Bone marrow (tissue), 2 donors: Measurements from ENCODE around the gene RAB26.
"Not testable (repeated sequence)": the region's sequence is repeated elsewhere in the genome, so short reads cannot be mapped to it uniquely, and the experiment has no call there.

ENCODE experiments used
- DNase-seq, 2 donors: peaks; one replicate each; lab custom pipeline; 2025; lab: John Stamatoyannopoulos, UW

Gene RAB26, protein sequence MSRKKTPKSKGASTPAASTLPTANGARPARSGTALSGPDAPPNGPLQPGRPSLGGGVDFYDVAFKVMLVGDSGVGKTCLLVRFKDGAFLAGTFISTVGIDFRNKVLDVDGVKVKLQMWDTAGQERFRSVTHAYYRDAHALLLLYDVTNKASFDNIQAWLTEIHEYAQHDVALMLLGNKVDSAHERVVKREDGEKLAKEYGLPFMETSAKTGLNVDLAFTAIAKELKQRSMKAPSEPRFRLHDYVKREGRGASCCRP

GRCh38 chr16:2147981-2148671, at the start of gene RAB26:
Gene RAB26 (plus strand): TSS chr16:2148625. CDS start chr16:2148784, 159 bp downstream.
- DNase-seq: no peak

DNA sequence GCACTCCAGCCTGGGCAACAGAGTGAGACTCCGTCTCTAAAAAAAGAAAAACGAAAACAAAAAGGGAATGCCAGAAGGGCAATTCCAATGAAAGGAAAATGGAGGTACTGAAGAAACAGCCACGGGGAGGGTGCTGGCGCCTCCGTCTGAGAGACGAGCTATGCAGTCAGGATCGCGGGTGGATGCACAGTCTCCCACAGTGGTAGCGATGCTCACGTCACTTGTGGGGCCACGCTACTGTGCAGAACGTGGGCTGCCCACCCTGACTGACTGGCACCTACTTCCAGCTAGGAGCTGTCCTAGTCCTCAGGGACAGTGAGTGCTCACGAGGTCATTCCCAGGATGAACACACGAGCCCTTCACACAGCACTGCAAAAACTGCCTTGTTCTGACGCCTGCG, 46.8 kb upstream of the RAB26 start:
- DNase-seq: not testable (repeated sequence)

GRCh38 chr16:2102471-2102870, 46.0 kb upstream of the RAB26 start:
- no peak for DNase-seq

DNA sequence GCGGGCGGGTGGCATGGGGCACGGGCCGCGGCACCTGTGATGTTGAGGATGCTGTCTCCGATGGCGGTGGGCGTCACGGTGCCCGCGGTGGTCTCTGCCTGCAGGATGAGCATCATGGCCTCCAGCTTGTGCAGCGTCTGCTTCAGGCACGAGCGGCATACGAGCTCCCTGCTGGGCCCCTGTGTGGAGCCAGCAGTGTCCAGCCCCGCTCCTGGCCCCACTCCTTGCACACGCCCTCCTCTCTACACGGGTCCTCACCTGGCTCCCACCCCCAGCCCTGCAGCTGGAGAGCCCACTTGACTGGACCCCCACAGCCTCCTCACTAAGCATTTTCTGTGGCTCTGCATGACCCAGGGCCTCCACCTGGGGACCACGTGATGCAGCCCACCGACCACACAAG, 44.0 kb upstream of the RAB26 start:
- not testable (repeated sequence) for DNase-seq

DNA sequence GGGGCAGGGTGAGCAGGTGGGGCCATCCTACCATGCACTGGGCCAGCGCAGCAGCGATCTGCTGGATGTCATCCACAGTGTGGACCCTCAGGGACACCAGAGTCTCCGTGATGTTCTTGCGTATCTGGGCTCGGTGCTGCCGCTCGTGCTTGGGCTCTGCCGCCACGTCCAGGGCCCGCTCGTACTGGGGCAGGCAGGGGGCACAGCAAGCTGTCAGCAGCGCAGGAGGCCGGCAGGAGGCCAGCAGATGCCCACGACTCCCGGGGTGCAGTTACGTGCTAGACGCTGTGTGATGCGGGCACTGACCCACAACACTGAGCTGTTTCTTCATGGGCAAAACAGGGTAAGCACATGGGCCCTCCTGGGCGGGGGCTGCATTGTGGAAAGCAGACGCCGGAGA, 43.1 kb upstream of the RAB26 start:
- DNase-seq: not testable (repeated sequence)

DNA sequence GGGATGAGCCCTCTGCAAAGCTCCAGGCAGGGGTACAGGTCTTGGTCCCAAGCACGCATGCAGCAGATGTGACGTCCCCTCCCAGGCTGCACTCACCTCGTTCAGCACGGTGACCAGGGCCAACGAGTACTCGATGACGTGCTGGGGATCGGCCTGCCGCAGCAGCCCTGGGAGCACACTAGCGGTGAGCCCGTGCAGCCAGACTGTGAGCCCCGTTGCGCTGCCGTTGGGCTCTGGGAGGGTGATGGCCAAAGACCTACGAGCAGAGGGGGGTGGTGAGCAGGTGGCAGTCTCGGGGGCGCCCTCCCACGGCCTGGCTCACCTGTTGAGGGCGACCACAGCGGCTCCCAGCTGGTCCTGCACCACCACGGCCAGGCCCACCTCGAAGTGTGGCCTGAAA, 42.7 kb upstream of the RAB26 start:
- not testable (repeated sequence) for DNase-seq

DNA sequence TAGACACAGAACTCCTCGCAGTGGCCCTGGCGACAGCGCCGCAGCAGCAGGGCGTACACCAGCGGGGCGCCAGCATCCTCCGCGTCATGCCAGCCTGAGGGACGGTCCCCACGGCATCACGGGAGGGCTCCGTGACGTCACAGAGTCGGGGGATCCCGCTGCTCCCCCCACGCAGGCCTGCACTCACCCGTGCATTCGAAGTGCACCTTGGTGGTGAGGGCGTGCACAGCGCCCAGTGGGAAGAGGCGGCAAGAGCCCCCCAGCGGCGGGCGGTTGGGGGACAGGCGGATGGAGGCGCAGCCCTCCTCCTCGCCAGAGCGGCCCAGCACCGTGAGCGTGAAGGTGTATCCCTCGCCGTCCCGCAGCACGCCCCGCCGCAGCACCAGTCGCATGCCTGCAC, 42.2 kb upstream of the RAB26 start:
- not testable (repeated sequence) for DNase-seq

DNA sequence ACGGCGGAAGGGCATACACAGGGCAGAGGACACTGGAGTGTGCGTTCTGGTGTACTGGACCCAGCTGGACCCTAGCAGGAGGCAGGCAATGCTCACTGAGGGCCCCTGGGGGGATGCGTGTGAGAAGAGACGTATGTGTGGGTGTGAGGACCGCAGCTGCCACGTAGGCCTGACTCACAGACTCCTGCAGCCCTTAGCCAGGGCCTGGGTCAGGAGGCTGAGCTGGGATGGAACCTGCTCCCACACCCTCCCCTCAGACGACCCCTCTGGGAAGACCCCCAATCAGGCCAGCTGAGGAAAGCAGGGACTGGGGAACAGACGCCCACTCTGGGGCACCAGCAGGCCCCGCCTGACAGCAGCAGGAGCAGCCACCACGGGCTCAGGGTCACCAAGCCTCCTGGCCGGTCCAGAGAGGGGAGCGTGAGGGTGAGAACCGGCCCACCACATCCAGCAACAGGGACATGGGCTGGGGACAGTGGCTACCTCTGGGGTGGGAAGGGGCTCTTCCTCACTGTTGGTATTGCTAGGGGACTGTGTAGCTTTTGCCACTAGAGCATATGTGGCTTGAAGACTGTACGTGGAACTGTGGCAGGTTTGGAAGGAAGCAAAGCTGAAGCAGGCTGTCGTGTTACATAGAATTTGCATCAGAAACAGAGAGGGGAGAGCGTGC, 41.2 kb upstream of the RAB26 start:
- not testable (repeated sequence) for DNase-seq

DNA sequence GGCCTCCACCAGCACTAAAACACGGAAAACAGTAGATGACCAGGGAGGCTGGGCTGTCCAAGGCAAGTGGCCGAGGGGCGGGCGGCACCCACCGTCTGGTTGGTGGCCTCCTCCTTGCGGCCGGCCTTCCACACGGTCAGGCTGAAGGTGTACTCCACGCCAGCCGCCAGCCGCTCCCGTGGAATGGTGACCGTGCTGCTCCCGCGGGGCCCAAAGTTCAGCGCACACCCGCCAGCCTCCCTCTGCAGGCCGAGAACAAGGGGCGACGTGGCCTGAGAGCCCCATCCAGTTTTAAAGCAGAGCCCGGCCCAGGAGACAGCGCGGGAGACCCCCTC, 40.7 kb upstream of the RAB26 start:
- not testable (repeated sequence) for DNase-seq

GRCh38 chr16:2108446-2109270, 39.8 kb upstream of the RAB26 start:
- not testable (repeated sequence) for DNase-seq

GRCh38 chr16:2109271-2109580, 39.2 kb upstream of the RAB26 start:
- DNase-seq: not testable (repeated sequence)

DNA sequence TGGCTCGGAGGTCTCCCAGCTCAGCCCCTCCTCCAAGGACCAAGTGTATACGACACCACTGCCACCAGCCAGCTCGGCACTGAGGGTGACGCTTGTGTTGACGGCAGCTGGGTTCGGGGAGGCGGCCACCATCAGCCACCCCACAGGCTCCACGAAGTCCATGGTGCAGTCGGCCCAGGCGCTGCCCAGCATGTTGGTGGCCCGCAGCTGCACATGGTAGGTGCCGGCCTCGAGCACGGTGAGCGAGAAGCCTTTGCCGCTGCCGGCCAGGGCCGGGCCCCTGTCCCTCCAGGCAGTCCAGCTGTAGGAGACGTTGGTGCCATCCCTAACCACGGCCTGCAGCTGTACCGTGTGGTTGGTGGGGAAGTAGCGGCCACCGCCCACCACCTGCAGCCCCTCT, 38.6 kb upstream of the RAB26 start:
- not testable (repeated sequence) for DNase-seq

DNA sequence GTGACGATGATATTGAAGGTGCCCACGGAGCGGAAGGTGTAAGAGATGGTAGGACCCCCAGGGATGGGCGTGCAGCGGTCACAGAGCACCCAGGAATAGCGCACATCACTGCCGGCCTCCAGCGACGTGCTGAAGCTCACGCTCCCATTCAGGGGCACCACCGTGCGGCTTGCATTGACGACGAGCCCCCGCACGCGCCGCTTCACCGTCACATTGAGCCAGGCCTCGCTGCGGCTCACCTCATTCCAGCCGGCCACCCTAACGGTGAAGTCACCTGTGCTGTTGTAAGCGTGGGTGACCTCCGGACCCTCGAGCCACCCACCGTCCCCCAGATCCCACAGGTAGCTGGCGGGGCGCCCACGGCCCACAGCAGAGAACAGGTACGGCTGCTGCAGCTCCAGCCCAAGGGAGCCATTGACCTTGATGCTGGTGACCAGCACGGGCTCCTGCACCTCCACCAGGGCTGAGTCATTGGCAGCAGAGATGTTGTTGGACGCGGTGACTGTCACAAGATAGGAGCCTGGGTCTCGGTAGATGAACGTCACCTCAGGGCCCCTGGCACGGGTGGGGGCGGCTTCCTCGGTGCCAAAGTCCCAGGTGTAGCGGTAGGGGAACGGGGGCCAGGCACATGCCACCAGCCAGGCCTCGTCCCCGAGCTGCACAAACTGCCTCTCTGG, 38.0 kb upstream of the RAB26 start:
- not testable (repeated sequence) for DNase-seq

GRCh38 chr16:2111009-2111353, 37.4 kb upstream of the RAB26 start:
- not testable (repeated sequence) for DNase-seq

DNA sequence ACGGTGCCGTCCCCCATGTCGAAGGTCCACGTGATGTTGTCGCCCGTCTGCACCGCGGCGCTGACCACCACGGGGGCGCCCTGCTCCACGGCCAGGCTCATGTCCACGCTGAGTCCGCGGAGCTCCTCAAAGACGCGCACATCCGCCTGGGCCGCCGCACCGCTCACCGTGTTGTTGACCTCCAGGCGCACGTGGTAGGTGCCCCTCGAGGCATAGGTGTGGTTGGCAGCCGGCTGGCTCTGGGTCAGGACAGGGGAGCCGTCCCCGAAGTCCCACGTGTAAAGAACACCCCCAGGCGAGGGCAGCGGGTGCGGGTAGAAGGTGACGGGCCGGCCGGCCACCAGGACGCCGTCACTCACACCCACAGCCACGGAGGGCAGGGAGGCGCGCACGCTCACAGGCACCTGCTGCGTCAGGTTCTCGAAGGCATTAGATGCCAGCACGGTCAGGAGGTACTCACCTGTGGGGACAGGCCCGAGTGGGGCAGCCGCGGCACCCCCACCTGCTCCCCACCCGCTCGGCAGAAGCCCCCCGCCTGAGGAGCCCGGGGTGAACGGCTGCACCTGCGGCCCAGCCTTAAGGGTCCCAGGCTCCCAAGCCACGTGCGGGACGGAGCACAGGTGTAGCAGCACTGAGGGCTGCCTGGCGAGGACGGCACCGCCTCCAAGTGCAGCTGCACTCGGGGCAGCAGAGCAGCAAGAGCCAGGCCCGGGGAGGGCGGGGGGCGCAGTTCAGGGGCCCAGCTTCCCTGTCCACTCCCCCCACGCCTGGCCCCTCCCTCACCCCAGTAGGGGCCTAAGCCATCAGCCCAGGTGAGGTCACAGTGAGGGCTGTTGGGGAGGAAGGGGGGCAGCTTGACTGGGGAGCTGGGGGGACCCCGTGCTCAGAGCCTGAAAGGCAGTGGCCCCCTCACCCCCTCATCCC, 36.8 kb upstream of the RAB26 start:
- DNase-seq: not testable (repeated sequence)

DNA sequence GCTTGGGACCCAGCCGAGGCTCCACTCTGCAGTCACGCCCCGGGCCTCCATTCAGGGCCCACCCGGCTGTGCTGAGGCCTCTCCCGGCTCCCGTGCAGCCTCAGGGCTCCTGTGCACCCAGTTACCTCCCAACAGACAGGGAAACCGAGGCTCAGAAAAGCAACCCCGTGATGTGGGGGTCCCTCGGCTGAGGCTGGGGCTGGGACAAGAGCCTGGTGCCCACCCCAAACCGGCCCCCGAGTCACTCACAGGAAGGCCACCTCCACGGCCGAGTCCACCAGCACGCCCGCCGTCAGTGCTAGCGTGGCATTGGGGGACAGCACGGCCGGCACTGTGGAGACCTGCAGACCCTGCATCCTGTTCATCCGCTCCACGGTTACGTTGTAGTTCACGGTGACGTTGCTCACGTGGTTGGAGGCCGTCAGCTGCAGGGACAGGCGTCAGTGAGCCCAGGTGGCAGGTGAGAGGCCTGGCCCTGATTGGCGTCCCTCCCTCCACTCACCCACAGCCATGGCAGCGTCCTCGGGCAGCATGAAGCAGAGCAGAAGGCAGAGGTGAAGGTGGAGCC, 35.8 kb upstream of the RAB26 start:
- DNase-seq: not testable (repeated sequence)

DNA sequence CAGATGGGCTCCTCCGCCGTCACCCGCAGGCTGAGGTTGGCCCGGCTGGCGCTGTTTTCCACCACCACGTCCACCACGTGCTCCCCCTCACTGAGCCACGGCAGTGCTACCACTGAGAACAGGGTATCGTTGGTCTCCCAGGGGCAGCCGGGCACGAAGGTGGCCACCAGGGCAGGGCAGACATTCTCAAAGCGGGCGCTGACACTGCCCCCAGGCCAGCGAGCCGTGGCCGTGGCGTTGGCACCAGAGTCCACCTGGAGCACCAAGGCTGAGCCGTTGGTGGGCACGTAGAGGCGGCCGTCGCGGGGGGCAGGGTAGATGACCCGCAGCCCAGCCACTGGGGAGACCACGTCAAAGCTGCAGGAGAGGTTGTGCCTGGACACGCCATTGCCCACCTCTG, 34.2 kb upstream of the RAB26 start:
- not testable (repeated sequence) for DNase-seq

GRCh38 chr16:2114885-2115590, 33.4 kb upstream of the RAB26 start:
- not testable (repeated sequence) for DNase-seq

GRCh38 chr16:2115591-2115973, 32.8 kb upstream of the RAB26 start:
- DNase-seq: no peak

DNA sequence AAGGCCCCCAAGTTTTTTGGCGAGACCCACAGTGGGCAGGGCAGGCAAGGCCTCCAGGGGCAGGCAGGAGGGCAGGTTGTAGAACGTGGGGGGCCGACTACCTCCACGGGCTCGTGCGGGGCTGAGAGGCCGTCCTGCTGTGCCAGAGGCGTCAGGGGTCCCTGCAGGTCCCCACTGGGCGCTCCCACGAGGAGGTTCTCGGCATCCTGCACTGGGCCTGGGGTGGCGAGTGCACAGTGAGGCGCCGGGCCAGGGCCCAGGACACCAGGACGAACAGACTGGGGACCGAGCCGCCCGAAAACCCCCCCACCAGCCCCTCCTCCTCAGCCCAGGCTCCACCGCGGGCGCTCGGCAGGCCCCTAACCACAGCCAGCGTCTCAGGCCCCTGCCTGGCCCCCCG, 32.0 kb upstream of the RAB26 start:
- DNase-seq: not testable (repeated sequence)
